ENCODE measurements around the gene A4GALT.
"Not testable (repeated sequence)": the region's sequence is repeated elsewhere in the genome, so short reads cannot be mapped to it uniquely, and the experiment has no call there.

The A4GALT gene

GRCh38 chr22:42734406-42734805 is 13.7 kb upstream of the A4GALT start:
- DNase-seq, result no peak

- not testable (repeated sequence) for DNase-seq
These were observed 12.7 kb upstream of the A4GALT start for GRCh38 chr22:42733394-42733793.

DNA sequence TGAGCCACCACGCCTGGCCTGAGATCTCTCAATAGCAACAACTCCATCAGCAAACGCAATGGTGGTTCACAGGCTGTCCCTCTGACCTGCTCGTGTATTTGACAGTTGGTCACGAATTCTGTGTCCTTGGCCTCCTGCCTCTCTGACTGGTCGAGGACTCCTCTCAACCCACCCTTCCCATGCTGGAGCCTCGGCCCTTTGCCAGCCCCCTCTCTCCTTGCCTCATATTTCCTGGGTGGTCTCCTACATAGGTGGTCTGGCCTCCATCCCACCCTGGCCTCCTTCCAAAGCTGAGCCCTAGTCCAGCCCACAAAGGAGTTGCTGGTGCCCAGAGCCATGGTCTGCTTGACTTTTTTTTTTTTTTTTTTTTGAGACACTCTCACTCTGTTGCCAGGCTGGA is 11.4 kb upstream of the A4GALT start:
- no peak for DNase-seq

DNA sequence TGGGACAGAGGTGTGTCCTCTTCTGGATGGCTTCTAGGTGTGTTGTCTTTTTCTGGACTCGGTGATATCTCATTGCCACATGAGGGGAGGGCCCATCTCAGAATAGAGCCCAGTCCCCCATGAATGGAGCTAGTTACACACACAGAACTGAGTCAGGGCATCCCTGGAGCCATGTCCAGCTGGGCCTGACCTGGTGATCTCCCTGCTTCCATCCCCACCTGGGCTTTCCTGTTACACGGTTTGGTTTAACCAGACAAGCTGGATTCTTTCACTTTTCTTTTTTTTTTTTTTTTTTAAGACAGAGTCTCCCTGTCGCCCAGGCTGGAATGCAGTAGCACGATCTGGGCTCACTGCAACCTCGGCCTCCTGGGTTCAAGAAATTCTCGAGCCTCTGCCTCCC is 6.1 kb upstream of the A4GALT start:
- DNase-seq, result no peak

GRCh38 chr22:42725606-42726355 is 5.1 kb upstream of the A4GALT start:
- DNase-seq, result no peak

GRCh38 chr22:42724062-42724461 is 3.4 kb upstream of the A4GALT start:
- no peak for DNase-seq

- no peak for DNase-seq
These were observed 370 bp upstream of the A4GALT start for GRCh38 chr22:42721045-42721434.

GRCh38 chr22:42719656-42720262 is 911 bp downstream of the A4GALT start:
- DNase-seq, result no peak

DNA sequence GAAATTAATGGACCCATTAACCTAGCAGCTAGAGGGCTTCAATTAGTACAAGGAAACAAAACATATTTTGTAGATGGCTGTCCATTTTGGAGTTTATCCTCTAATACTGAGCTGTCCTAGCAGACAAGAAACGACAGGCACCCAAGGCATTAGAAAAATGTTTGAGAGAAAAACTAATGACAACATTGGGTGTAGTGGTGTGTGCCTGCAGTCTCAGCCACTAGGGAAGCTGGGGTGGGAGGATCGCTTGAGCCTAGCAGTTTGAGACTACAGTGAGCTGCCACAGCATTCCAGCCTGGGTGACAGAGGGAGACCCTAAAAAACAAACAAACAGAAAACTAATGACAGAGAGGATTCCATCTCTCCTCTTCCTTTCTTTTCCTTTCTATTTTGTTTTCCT is 1.5 kb downstream of the A4GALT start:
- no peak for DNase-seq

GRCh38 chr22:42717197-42717928 is 3.3 kb downstream of the A4GALT start:
- no peak for DNase-seq

DNA sequence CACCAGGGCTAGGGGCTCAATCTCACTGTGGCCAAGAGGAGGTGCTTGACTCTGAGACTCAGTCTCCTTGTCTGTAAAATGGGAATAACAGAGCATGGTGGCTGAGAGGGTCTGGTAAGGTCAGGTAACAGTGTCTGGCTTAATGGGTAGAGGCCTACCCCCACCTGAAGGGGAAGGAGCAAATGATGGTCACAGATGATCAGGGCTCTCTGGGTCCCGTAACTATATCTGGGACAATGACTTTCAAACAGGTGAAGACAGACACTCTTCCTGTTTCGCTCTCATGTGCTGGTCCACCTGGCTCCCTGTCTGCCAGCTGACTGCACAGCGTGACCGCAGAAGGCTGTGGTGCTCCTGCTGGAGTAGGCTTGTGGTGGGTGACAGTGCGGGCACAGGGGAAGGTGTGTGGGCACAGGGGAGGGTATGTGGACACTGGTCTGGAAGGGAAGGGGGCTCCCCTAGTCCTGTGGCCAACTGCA is 4.0 kb downstream of the A4GALT start:
- no peak for DNase-seq

DNA sequence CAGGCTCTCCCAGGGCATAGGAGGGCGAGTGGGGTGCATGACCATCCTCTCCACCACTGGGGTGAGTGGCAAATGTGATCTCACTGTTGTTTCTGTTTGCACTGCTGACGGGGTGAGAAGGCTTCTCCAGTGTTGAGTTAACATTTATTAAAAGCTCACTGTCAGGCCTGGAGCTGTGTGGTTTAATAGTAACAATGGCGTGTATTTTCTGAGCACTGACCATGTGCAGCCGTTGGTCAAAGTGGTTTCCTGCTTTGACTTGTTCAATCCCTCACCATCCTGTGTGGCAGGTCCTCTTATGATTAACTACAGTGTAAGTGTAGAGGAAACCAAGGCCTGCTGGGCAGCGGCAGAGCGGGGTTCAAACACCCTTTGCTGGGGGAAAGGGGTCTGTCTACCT is 4.4 kb downstream of the A4GALT start:
- no peak for DNase-seq

GRCh38 chr22:42714768-42715390 is 5.8 kb downstream of the A4GALT start:
- DNase-seq, result no peak

GRCh38 chr22:42714308-42714707 is 6.4 kb downstream of the A4GALT start:
- no peak for DNase-seq

GRCh38 chr22:42711895-42712837 is 8.5 kb downstream of the A4GALT start:
- no peak for DNase-seq

DNA sequence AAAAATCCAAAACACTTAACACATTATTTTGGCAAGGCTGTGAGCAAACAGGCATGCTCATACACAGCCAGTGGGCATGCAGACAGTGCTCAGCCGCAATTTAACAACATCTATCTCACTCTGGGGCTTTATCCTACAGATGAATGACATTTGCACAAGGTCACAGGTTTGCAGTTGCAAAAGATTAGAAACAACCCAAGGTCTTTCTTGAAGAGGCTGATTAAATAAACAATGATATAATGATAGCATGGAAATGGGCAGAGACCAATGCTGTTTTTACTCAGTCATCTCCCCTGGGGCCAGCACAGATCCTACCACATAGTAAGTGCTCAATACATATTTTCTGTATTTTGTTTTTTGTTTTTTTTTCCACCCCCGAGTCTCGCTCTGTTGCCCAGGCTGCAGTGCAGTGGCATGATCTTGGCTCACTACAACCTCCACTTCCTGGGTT is 9.4 kb downstream of the A4GALT start:
- no peak for DNase-seq

DNA sequence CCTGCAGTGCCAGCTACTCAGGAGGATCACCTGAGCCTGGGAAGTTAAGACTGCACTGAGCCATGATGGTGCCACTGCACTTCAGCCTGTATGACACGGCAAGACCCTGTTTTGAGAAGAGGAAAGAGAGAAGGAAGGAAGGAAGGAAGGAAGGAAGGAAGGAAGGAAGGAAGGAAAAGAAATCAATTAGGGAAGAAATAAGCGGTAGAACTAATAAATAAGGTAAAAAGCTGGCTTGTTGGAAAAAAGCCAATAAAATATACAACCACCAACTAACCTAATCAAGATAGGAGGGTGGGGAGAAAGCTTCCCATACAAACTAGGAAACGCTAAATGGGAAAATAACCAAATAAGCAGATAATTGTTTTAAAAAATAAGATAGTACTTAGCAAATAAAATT is 12.3 kb downstream of the A4GALT start:
- no peak for DNase-seq

DNA sequence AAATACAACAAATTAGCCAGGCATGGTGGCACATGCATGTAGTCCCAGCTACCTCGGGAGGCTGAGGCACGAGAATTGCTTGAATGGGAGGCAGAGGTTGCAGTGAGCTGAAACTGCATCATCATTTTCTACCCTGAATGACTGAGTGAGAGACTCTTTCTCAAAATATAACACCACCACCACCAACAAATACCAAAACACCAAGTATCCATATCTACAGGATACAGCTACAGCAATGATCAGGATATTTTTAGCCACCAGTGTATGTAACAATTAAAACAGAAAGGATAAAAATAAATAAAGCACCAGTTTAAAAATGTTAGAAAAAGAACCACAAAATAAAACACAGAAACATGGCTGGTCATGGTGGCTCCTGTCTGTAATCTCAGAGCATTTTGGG is 13.2 kb downstream of the A4GALT start:
- no peak for DNase-seq

GRCh38 chr22:42704896-42705295 is 15.8 kb downstream of the A4GALT start:
- no peak for DNase-seq

DNA sequence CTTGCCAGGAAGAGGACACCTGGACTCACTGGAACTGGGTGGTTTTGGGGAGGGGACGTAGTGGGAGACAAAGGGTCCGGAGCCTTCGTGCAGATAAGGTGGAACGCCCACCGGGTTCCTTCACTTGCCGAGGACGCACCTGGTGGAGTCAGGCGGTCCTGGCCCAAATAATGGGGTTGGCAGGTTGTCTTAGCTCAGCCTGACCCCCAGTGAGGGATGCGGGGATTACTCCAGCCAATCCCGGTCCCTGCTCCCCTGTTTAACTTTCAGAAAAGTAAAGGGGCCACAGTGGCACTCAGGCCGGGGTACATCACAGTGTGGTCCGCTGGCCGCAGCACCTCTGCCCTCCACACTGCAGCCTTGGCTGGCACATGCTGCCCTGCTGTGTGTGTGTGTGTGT is 18.0 kb downstream of the A4GALT start:
- no peak for DNase-seq

GRCh38 chr22:42701694-42702093 is 19.0 kb downstream of the A4GALT start:
- DNase-seq, result no peak

DNA sequence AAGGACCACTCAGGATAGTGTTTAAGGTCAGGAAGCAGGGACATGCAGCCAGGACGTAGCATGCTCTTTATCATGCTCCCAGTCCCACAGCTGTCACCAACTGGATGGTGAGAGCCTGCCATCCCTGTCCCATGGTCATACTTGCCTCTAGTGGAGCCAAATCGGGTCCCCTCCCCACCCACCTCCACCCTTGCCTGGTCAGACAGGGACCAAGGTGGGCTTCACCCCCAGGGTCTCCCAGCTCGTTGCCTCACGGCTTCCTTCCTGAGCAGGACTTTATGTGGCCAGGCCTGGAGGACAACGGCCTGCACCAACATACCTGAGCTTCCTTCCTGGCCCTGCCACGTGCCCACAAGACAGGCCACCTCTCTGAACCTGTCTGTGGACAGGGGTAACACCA is 19.8 kb downstream of the A4GALT start:
- no peak for DNase-seq
